ENCODE measurements around the gene SLC25A45.

DNA sequence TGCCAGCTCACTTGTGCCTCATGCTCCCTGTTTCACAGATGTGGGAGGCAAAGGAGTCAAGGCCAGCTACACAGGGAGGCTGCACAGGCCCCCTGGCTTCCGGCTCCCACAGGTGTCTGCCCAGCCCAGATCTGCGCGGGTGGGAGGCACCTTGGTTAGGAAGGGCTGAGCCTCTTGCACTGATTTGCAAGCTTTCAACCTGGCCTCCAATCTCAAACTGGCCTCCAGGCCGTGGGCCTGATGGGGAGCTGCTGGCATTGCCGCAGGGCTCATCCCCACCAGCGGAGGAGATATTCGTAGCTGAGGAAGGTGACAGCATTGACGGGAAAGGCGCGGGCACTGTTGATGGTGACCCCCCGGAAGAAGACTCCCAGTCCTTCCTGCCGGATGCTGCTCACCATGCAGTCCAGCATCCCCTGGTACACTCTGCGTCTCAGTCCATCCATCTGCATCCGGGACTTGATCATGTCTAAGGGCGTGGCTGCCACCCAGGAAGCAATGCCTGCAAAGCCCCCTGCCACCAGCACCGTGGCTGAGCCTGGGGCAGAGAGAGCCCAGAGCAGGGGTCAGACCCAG is 6.2 kb downstream of the SLC25A45 start:
- TF ChIP-seq, protein P1, sequence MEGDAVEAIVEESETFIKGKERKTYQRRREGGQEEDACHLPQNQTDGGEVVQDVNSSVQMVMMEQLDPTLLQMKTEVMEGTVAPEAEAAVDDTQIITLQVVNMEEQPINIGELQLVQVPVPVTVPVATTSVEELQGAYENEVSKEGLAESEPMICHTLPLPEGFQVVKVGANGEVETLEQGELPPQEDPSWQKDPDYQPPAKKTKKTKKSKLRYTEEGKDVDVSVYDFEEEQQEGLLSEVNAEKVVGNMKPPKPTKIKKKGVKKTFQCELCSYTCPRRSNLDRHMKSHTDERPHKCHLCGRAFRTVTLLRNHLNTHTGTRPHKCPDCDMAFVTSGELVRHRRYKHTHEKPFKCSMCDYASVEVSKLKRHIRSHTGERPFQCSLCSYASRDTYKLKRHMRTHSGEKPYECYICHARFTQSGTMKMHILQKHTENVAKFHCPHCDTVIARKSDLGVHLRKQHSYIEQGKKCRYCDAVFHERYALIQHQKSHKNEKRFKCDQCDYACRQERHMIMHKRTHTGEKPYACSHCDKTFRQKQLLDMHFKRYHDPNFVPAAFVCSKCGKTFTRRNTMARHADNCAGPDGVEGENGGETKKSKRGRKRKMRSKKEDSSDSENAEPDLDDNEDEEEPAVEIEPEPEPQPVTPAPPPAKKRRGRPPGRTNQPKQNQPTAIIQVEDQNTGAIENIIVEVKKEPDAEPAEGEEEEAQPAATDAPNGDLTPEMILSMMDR (IDR thresholded peaks at IDR 0.05; ENCODE audit: low read length): no peak
- TF ChIP-seq EZH2 (optimal IDR thresholded peaks at IDR 0.05; ENCODE audit: low read depth, low read length) (no peak), EZH2phosphoT487 (IDR thresholded peaks at IDR 0.05; ENCODE audit: low read length) (no peak)

All from MM.1S (cell line).